Ovary (tissue), 3 donors: Measurements from ENCODE around the gene RERE.

Experiments
- CTCF ChIP-seq, 3 donors: fragments of 450-650 bp in 2 of 3; fragments of 200-600 bp in 1 of 3; IDR thresholded peaks; one replicate each; pipeline versions ENCODE4 v1.5.1 to v1.8.0; 2016 to 2022; ENCODE audit warnings: antibody characterized with exemption in 3 of 3, mild to moderate bottlenecking in 1 of 3
- EP300 ChIP-seq: sonication (generic); formaldehyde crosslinking; IDR thresholded peaks from one replicate; pipeline ENCODE4 v1.6.1; 2017; ENCODE audit warnings: antibody characterized with exemption
- POLR2A ChIP-seq: fragments of 450-650 bp; IDR thresholded peaks from one replicate; pipeline ENCODE4 v1.6.1; 2017; ENCODE audit warnings: antibody characterized with exemption, mild to moderate bottlenecking, moderate library complexity
- donor health status: DM: no; HTN: no; CAD: no.

- TF ChIP-seq CTCF (IDR thresholded peaks at IDR 0.05): no peak
- no peak for TF ChIP-seq EP300
- TF ChIP-seq POLR2A: no peak
Observed at GRCh38 chr1:8711873-8712412, 105.5 kb downstream of the RERE start.
